ENCODE measurements around the gene OVOL3.
"Not testable (repeated sequence)": the region's sequence is repeated elsewhere in the genome, so short reads cannot be mapped to it uniquely, and the experiment has no call there.

Gene OVOL3

GRCh38 chr19:36067681-36068080, 43.3 kb upstream of the OVOL3 start:
- Histone ChIP-seq H3K4me1 (ENCODE audit: insufficient read depth, low read length) (no peaks in the 10 kb centered on the region), H3K4me2 (ENCODE audit: insufficient read depth, low read length) (no peak overlapping the region), H3K4me3 (ENCODE audit: low read depth in 1 of 2, low read length in 2 of 2) (no peak overlapping the region), H2AFZ (ENCODE audit: low read depth, low read length) (no peak overlapping the region), H3K27ac (ENCODE audit: low read length) (no peak overlapping the region), H3K36me3 (ENCODE audit: insufficient read depth, low read length) (peaks cover 79% of the 10 kb centered on the region), H3K79me2 (ENCODE audit: insufficient read depth, low read length) (peaks cover 58% of the 10 kb centered on the region), H3K9ac (ENCODE audit: low read depth, low read length) (no peak overlapping the region), H3K27me3 (ENCODE audit: insufficient read depth, low read length, poor library complexity) (no peaks in the 10 kb centered on the region), H3K9me3 (ENCODE audit: insufficient read depth, low read length, severe bottlenecking) (no peaks in the 10 kb centered on the region), H4K20me1 (ENCODE audit: insufficient read depth, low read length) (peaks cover 55% of the 10 kb centered on the region)
- no peak for DNase-seq
- TF ChIP-seq EZH2 (IDR thresholded peaks at IDR 0.05; ENCODE audit: borderline replicate concordance, low read depth, low read length, severe bottlenecking) (no peak), CTCF (IDR thresholded peaks at IDR 0.05; ENCODE audit: borderline replicate concordance, extremely low read depth, low read length, poor library complexity, severe bottlenecking) (no peak)
- no peak for ATAC-seq (ENCODE audit: insufficient read depth, low read depth)

GRCh38 chr19:36068810-36069499, 42.0 kb upstream of the OVOL3 start:
- H3K4me1 ChIP-seq (ENCODE audit: insufficient read depth, low read length); H3K4me3 ChIP-seq (ENCODE audit: low read depth in 1 of 2, low read length in 2 of 2); H3K4me2 ChIP-seq (ENCODE audit: insufficient read depth, low read length); H2AFZ ChIP-seq (ENCODE audit: low read depth, low read length); DNase-seq; ATAC-seq (ENCODE audit: insufficient read depth, low read depth); H3K9me3 ChIP-seq (ENCODE audit: insufficient read depth, low read length, severe bottlenecking); H3K9ac ChIP-seq (ENCODE audit: low read depth, low read length); H3K27me3 ChIP-seq (ENCODE audit: insufficient read depth, low read length, poor library complexity); H3K27ac ChIP-seq (ENCODE audit: low read length): not testable (repeated sequence)
- Histone ChIP-seq H3K79me2 (ENCODE audit: insufficient read depth, low read length) (peaks cover 58% of the 10 kb centered on the region), H4K20me1 (ENCODE audit: insufficient read depth, low read length) (peaks cover 57% of the 10 kb centered on the region), H3K36me3 (ENCODE audit: insufficient read depth, low read length) (peaks cover 80% of the 10 kb centered on the region)

GRCh38 chr19:36072081-36072480, 38.9 kb upstream of the OVOL3 start:
- peaks cover 33% of the 10 kb centered on the region for H4K20me1 ChIP-seq (ENCODE audit: insufficient read depth, low read length)
- no peak overlapping the region for H3K27ac ChIP-seq (ENCODE audit: low read length)
- DNase-seq, result no peak
- H3K27me3 ChIP-seq (ENCODE audit: insufficient read depth, low read length, poor library complexity), result no peaks in the 10 kb centered on the region
- H3K4me3 ChIP-seq (ENCODE audit: low read depth in 1 of 2, low read length in 2 of 2), result no peak overlapping the region
- H2AFZ ChIP-seq (ENCODE audit: low read depth, low read length), result no peak overlapping the region
- ATAC-seq (ENCODE audit: insufficient read depth, low read depth), result no peak
- no peaks in the 10 kb centered on the region for H3K4me1 ChIP-seq (ENCODE audit: insufficient read depth, low read length)
- H3K36me3 ChIP-seq (ENCODE audit: insufficient read depth, low read length), result peaks cover 81% of the 10 kb centered on the region
- no peaks in the 10 kb centered on the region for H3K9me3 ChIP-seq (ENCODE audit: insufficient read depth, low read length, severe bottlenecking)
- no peak overlapping the region for H3K4me2 ChIP-seq (ENCODE audit: insufficient read depth, low read length)
- H3K79me2 ChIP-seq (ENCODE audit: insufficient read depth, low read length), result peaks cover 37% of the 10 kb centered on the region
- no peak overlapping the region for H3K9ac ChIP-seq (ENCODE audit: low read depth, low read length)
- TF ChIP-seq EZH2 (IDR thresholded peaks at IDR 0.05; ENCODE audit: borderline replicate concordance, low read depth, low read length, severe bottlenecking) (no peak), CTCF (IDR thresholded peaks at IDR 0.05; ENCODE audit: borderline replicate concordance, extremely low read depth, low read length, poor library complexity, severe bottlenecking) (no peak)

GRCh38 chr19:36073121-36073876, 37.6 kb upstream of the OVOL3 start:
- peaks cover 81% of the 10 kb centered on the region for H3K36me3 ChIP-seq (ENCODE audit: insufficient read depth, low read length)
- no peaks in the 10 kb centered on the region for H3K4me1 ChIP-seq (ENCODE audit: insufficient read depth, low read length)
- H3K27ac ChIP-seq (ENCODE audit: low read length), result no peak overlapping the region
- H4K20me1 ChIP-seq (ENCODE audit: insufficient read depth, low read length), result peaks cover 24% of the 10 kb centered on the region
- DNase-seq (no peak), ATAC-seq (ENCODE audit: insufficient read depth, low read depth) (no peak)
- no peak overlapping the region for H2AFZ ChIP-seq (ENCODE audit: low read depth, low read length)
- peaks cover 32% of the 10 kb centered on the region for H3K79me2 ChIP-seq (ENCODE audit: insufficient read depth, low read length)
- H3K4me3 ChIP-seq (ENCODE audit: low read depth in 1 of 2, low read length in 2 of 2), result no peak overlapping the region
- TF ChIP-seq CTCF (IDR thresholded peaks at IDR 0.05; ENCODE audit: borderline replicate concordance, extremely low read depth, low read length, poor library complexity, severe bottlenecking) (no peak), EZH2 (IDR thresholded peaks at IDR 0.05; ENCODE audit: borderline replicate concordance, low read depth, low read length, severe bottlenecking) (no peak)
- no peak overlapping the region for H3K9ac ChIP-seq (ENCODE audit: low read depth, low read length)
- H3K27me3 ChIP-seq (ENCODE audit: insufficient read depth, low read length, poor library complexity), result no peaks in the 10 kb centered on the region
- no peak overlapping the region for H3K4me2 ChIP-seq (ENCODE audit: insufficient read depth, low read length)
- no peaks in the 10 kb centered on the region for H3K9me3 ChIP-seq (ENCODE audit: insufficient read depth, low read length, severe bottlenecking)

Measured in DND-41 (cell line).